Spleen (tissue), 11 donors: Measurements from ENCODE around the gene C4B. TPM values are rescaled to one million over a fixed set of nuclear protein-coding genes. Genes with fewer than 3 reads are reported as not detected.

ENCODE experiments used
- DNase-seq: peaks from one replicate; pipeline ENCODE4 v3.0.0-alpha.2; 2020
- H3K27ac ChIP-seq, 8 donors: fragments of 200-600 bp; sonication (generic) in 7 of 8; 1 replicate in 4 of 8; 2 replicates in 4 of 8; pipeline versions ENCODE4 v1.5.0 to v1.8.0; 2016 to 2021; ENCODE audit warnings: inconsistent platforms in 4 of 8, mild to moderate bottlenecking in 4 of 8, moderate library complexity in 1 of 8
- H3K27me3 ChIP-seq, 7 donors: fragments of 200-600 bp; sonication (generic) in 6 of 7; replicated peaks in 1 of 7; 1 replicate in 4 of 7; 2 replicates in 3 of 7; pipeline versions ENCODE4 v1.5.0 to v1.8.0; 2016 to 2021; ENCODE audit warnings: inconsistent platforms in 3 of 7, mild to moderate bottlenecking in 1 of 7
- H3K36me3 ChIP-seq, 6 donors: fragments of 200-600 bp; sonication (generic) in 5 of 6; 1 replicate in 4 of 6; 2 replicates in 2 of 6; pipeline versions ENCODE4 v1.5.0 to v1.8.0; 2016 to 2021; ENCODE audit warnings: inconsistent platforms in 2 of 6
- H3K4me1 ChIP-seq, 6 donors: fragments of 200-600 bp; sonication (generic) in 5 of 6; 1 replicate in 3 of 6; 2 replicates in 3 of 6; pipeline versions ENCODE4 v1.5.0 to v1.8.0; 2016 to 2021; ENCODE audit warnings: inconsistent platforms in 3 of 6
- H3K4me3 ChIP-seq, 8 donors: fragments of 200-600 bp; sonication (generic) in 7 of 8; 1 replicate in 4 of 8; 2 replicates in 4 of 8; pipeline versions ENCODE4 v1.5.0 to v1.8.0; 2016 to 2021; ENCODE audit warnings: inconsistent platforms in 4 of 8, mild to moderate bottlenecking in 4 of 8, moderate library complexity in 2 of 8
- H3K9me3 ChIP-seq, 8 donors: fragments of 200-600 bp; sonication (generic) in 7 of 8; 1 replicate in 4 of 8; 2 replicates in 4 of 8; pipeline versions ENCODE4 v1.5.0 to v1.8.0; 2016 to 2021; ENCODE audit warnings: inconsistent platforms in 4 of 8
- POLR2A ChIP-seq, 3 donors: fragments of 450-650 bp; IDR thresholded peaks; one replicate each; pipeline ENCODE4 v1.5.1; 2017; ENCODE audit warnings: antibody characterized with exemption in 3 of 3, mild to moderate bottlenecking in 1 of 3
- POLR2AphosphoS5 ChIP-seq, 3 donors: sonication (generic); formaldehyde crosslinking; IDR thresholded peaks; one replicate each; pipeline ENCODE4 v1.5.1; 2017; ENCODE audit warnings: antibody characterized with exemption in 3 of 3
- WGBS, 5 donors: extraction: QIAGEN DNeasy Blood & Tissue Kit in 3 of 5; methylation state at CpG; one replicate each; pipeline versions ENCODE4 v1.1.5 to v1.1.7; 2013 to 2018; 5-methylcytosine and 5-hydroxymethylcytosine counted together
- intact Hi-C: fragments of 100-400 bp; cut with DNase I; formaldehyde crosslinking; loops from one replicate; pipeline ENCODE4 v1.15.0; 2023; ENCODE audit warnings: low total_unique reads
- polyA plus RNA-seq, 3 donors: library from polyadenylated mRNA; stranded (reverse); fragments of 200-250 nt; gene quantifications; one replicate each; pipeline ENCODE4 v1.2.1, GENCODE V29; 2013
- total RNA-seq, 7 donors: library from RNA; depleted of rRNA in 3 of 7; stranded (reverse); fragments of >200 nt in 3 of 7; fragmentation: NEBNext Ultra II Directional in 4 of 7; extraction: Animal tissue kit (Norgen Biotek cat#: 25700) in 4 of 7; gene quantifications; one replicate each; pipeline versions ENCODE4 v1.1.0 to v1.2.1, GENCODE V29; 2016 to 2021
- TF ChIP-seq, protein P1 (sequence below), 11 experiments: fragments of 200-600 bp in 7 of 11; fragments of 450-650 bp in 4 of 11; sonication (generic) in 4 of 11; IDR thresholded peaks in 8 of 11; conservative IDR thresholded peaks in 3 of 11; 1 replicate in 7 of 11; 2 replicates in 4 of 11; pipeline versions ENCODE4 v1.4.0 to v1.8.0; 2016 to 2021; ENCODE audit warnings: antibody characterized with exemption in 11 of 11, inconsistent platforms in 4 of 11, mild to moderate bottlenecking in 1 of 11
- donor health status: healthy with polysubstance abuse.
- donor health status: DM: no; HTN: no; CAD: no; lungs with moderate emphysema.
- donor health status: DM: no; HTN: no; CAD: no.
- donor health status: Bipolar disorder and iron deficiency.
- donor health status: healthy.
- donor health status: DM: no; HTN: no; CAD: no.
- donor health status: DM: yes; HTN: yes; CAD: no.

C4B gene
- total and polyA plus RNA-seq, 10 donors, result 57.8 to 308 (median 103) TPM

DNA sequence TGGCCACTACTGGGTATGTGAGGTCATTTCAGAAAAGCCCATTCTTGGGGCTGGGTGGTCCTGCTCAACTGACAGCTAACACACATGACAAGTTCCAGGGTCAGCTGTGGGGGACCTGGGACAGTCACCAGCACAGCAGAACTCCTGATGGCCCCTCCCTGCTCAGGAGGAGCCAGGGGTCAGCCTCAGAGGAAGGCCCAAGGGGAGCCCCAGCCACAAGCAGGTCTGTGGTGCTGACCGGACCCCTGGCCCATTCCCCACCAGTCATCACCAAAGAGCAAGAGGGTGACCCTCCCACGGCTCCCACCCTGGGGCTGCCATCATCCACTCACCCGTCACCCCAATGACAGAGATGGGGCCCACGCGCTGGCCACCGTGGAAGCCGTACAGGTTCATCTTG is 41.7 kb downstream of the C4B start:
- Histone ChIP-seq H3K36me3 (peaks cover 0 to 78% (median 0%) of the 10 kb centered on the region in 6 donors), H3K4me1 (no peaks in the 10 kb centered on the region), H3K4me3 (no peak overlapping the region), H3K27me3 (no peaks in the 10 kb centered on the region), H3K27ac (no peak overlapping the region), H3K9me3 (no peaks in the 10 kb centered on the region)
- intact Hi-C loops, result no loop called here
- no peak for DNase-seq
- TF ChIP-seq POLR2AphosphoS5 (IDR thresholded peaks at IDR 0.05), result no peak
- 85 to 98% (median 92%) methylated on average over 5 to 7 of the region's 7 CpGs for WGBS, 5 donors

DNA sequence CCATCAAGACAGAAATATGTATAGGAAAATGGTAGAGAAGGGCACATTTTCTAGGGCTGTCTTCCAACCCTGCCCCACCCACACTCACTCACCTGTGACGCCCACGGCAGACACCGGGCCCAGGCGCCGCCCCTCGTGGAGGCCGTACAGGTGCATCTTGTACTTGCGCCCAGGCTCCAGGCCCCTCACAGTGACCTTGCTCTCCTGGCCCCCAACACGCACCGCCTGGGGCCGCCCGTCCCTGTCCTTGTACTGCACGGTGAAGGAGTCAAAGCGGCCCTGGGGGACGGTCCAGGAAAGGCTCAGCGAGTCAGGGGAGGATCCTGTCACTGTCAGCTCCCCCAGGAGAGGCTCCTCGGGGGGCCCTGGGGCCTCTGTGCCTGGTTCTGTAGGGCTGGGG is 43.4 kb downstream of the C4B start:
- H3K27ac ChIP-seq, result no peak overlapping the region

DNA sequence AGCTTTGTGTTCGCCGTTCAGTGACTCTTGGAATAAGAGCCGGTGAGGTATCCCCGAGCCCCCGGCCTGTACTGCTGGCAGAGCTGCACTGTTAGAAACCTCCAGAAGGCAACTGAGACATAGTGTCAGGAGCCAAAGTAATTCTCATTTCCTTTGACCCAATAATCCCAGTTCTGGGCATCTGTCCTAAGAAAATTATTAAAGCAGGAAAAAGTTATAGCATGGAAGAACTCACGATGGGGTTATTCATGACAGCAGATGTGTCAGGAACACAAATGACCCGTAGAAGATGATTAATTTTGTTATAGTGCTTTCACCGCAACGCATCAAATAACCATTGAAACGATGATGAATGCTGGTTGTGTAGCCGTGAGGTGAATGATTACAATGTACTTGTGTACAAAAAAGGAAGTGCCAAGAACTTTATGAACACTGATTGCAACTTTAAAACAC is 43.9 kb downstream of the C4B start:
- intact Hi-C loops, result no loop called here
- WGBS, 5 donors, result 77 to 92% (median 85%) methylated on average over 11 of the region's 11 CpGs
- Histone ChIP-seq H3K4me3 (no peak overlapping the region), H3K27ac (no peak overlapping the region), H3K27me3 (no peaks in the 10 kb centered on the region), H3K4me1 (no peaks in the 10 kb centered on the region), H3K36me3 (peaks cover 0 to 85% (median 0%) of the 10 kb centered on the region in 6 donors), H3K9me3 (no peaks in the 10 kb centered on the region)
- TF ChIP-seq POLR2AphosphoS5 (IDR thresholded peaks at IDR 0.05) (no peak), POLR2A (IDR thresholded peaks at IDR 0.05) (no peak)
- TF ChIP-seq, protein P1, sequence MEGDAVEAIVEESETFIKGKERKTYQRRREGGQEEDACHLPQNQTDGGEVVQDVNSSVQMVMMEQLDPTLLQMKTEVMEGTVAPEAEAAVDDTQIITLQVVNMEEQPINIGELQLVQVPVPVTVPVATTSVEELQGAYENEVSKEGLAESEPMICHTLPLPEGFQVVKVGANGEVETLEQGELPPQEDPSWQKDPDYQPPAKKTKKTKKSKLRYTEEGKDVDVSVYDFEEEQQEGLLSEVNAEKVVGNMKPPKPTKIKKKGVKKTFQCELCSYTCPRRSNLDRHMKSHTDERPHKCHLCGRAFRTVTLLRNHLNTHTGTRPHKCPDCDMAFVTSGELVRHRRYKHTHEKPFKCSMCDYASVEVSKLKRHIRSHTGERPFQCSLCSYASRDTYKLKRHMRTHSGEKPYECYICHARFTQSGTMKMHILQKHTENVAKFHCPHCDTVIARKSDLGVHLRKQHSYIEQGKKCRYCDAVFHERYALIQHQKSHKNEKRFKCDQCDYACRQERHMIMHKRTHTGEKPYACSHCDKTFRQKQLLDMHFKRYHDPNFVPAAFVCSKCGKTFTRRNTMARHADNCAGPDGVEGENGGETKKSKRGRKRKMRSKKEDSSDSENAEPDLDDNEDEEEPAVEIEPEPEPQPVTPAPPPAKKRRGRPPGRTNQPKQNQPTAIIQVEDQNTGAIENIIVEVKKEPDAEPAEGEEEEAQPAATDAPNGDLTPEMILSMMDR (IDR thresholded peaks at IDR 0.05 in 8 of 11, conservative IDR thresholded peaks at IDR 0.05 in 3 of 11), result no peak
- DNase-seq, result no peak

More for the DNA sequence above, 43.4 kb downstream of the C4B start:
- no peak for TF ChIP-seq POLR2A (IDR thresholded peaks at IDR 0.05)
- TF ChIP-seq, protein P1 (IDR thresholded peaks at IDR 0.05 in 8 of 11, conservative IDR thresholded peaks at IDR 0.05 in 3 of 11), result no peak
- TF ChIP-seq POLR2AphosphoS5 (IDR thresholded peaks at IDR 0.05), result no peak
- Histone ChIP-seq H3K27me3 (no peaks in the 10 kb centered on the region), H3K4me1 (no peaks in the 10 kb centered on the region), H3K36me3 (peaks cover 0 to 85% (median 0%) of the 10 kb centered on the region in 6 donors), H3K9me3 (no peaks in the 10 kb centered on the region), H3K4me3 (no peak overlapping the region)
- DNase-seq, result no peak
- WGBS, 5 donors, result 76 to 95% (median 88%) methylated on average over 17 of the region's 17 CpGs
- intact Hi-C loops, result no loop called here

DNA sequence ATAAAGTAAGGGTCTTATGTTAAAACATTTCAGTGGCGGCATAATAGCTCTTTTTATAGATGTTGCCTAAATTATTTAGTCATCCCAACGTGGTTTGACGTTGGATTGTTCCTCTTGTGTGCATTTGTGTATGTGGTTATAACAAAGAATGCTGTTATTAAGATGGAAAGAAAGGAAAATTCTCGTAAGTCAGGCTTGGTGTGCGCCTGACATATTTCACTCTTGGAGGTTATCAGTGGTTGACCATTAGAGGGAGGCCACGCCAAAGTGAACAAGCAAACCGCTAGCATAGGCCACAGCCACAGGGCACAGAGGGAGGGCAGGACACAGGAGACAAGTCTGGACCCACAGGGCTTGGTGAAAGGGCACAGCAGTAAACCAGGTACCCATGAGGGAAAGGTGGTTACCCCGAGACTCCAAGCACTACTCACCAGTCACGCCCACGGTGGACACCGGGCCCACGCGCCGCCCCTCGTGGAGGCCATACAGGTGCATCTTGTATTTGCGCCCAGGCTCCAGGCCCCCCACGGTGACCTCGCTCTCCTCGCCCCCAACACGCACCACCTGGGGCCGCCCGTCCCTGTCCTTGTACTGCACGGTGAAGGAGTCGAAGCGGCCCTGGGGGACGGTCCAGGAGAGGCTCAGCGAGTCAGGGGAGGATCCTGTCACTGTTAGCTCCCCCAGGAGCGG is 46.5 kb downstream of the C4B start:
- intact Hi-C loops, result no loop called here
- Histone ChIP-seq H3K9me3 (no peaks in the 10 kb centered on the region), H3K36me3 (peaks cover 0 to 96% (median 8%) of the 10 kb centered on the region in 6 donors), H3K27ac (no peak overlapping the region), H3K4me1 (no peaks in the 10 kb centered on the region), H3K27me3 (no peaks in the 10 kb centered on the region), H3K4me3 (no peak overlapping the region)
- no peak for TF ChIP-seq POLR2A (IDR thresholded peaks at IDR 0.05)
- TF ChIP-seq, protein P1 (IDR thresholded peaks at IDR 0.05 in 8 of 11, conservative IDR thresholded peaks at IDR 0.05 in 3 of 11), result no peak
- no peak for TF ChIP-seq POLR2AphosphoS5 (IDR thresholded peaks at IDR 0.05)
- 88 to 95% (median 92%) methylated on average over 25 to 28 of the region's 28 CpGs for WGBS, 5 donors
- no peak for DNase-seq
